Osteocyte (in vitro differentiated cells): ENCODE measurements around the gene NPS. TPM values are rescaled to one million over a fixed set of nuclear protein-coding genes. Genes with fewer than 3 reads are reported as not detected.

Experiments used
- DNase-seq: peaks from one replicate; pipeline ENCODE4 v3.0.0; 2021; ENCODE audit warnings: mixed read lengths; ENCODE audit not compliant: unreplicated experiment; ENCODE audit errors: extremely low spot score
- H3K27ac Mint-ChIP-seq: one replicate; pipeline ENCODE4 v1.8.0; 2021; ENCODE audit warnings: mild to moderate bottlenecking, mixed read lengths; ENCODE audit not compliant: unreplicated experiment
- H3K27me3 Mint-ChIP-seq: one replicate; pipeline ENCODE4 v1.8.0; 2021; ENCODE audit warnings: mixed read lengths; ENCODE audit not compliant: unreplicated experiment
- H3K36me3 Mint-ChIP-seq: one replicate; pipeline ENCODE4 v1.8.0; 2021; ENCODE audit warnings: mixed read lengths; ENCODE audit not compliant: unreplicated experiment
- H3K4me1 Mint-ChIP-seq: one replicate; pipeline ENCODE4 v1.8.0; 2021; ENCODE audit warnings: mixed read lengths; ENCODE audit not compliant: unreplicated experiment
- H3K4me3 Mint-ChIP-seq: one replicate; pipeline ENCODE4 v1.8.0; 2021; ENCODE audit warnings: mild to moderate bottlenecking, moderate library complexity, mixed read lengths; ENCODE audit not compliant: unreplicated experiment
- H3K9me3 Mint-ChIP-seq: one replicate; pipeline ENCODE4 v1.8.0; 2021; ENCODE audit warnings: mixed read lengths; ENCODE audit not compliant: unreplicated experiment
- total RNA-seq: library from RNA; stranded (reverse); gene quantifications from 2 replicates; pipeline ENCODE4 v1.2.1, GENCODE V29; 2021
- TF ChIP-seq, protein P1 (sequence below): fragments of 200-600 bp; sonication (generic); IDR thresholded peaks from 2 replicates; pipeline ENCODE4 v1.5.0; 2021; ENCODE audit warnings: antibody characterized with exemption, mild to moderate bottlenecking, moderate library complexity

The NPS gene
- total RNA-seq, 1 donor from 2014 or later, result not detected

- H3K9me3 Mint-ChIP-seq, result no peaks in the 10 kb centered on the region
- H3K4me1 Mint-ChIP-seq, result peaks cover 15% of the 10 kb centered on the region
- TF ChIP-seq, protein P1, sequence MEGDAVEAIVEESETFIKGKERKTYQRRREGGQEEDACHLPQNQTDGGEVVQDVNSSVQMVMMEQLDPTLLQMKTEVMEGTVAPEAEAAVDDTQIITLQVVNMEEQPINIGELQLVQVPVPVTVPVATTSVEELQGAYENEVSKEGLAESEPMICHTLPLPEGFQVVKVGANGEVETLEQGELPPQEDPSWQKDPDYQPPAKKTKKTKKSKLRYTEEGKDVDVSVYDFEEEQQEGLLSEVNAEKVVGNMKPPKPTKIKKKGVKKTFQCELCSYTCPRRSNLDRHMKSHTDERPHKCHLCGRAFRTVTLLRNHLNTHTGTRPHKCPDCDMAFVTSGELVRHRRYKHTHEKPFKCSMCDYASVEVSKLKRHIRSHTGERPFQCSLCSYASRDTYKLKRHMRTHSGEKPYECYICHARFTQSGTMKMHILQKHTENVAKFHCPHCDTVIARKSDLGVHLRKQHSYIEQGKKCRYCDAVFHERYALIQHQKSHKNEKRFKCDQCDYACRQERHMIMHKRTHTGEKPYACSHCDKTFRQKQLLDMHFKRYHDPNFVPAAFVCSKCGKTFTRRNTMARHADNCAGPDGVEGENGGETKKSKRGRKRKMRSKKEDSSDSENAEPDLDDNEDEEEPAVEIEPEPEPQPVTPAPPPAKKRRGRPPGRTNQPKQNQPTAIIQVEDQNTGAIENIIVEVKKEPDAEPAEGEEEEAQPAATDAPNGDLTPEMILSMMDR, result no peak
- H3K27ac Mint-ChIP-seq, result no peak overlapping the region
- peaks cover 21% of the 10 kb centered on the region for H3K27me3 Mint-ChIP-seq
- H3K4me3 Mint-ChIP-seq, result no peak overlapping the region
- no peak for DNase-seq
- H3K36me3 Mint-ChIP-seq, result no peaks in the 10 kb centered on the region
These were observed 29.8 kb downstream of the NPS start for GRCh38 chr10:127578961-127579305.

DNA sequence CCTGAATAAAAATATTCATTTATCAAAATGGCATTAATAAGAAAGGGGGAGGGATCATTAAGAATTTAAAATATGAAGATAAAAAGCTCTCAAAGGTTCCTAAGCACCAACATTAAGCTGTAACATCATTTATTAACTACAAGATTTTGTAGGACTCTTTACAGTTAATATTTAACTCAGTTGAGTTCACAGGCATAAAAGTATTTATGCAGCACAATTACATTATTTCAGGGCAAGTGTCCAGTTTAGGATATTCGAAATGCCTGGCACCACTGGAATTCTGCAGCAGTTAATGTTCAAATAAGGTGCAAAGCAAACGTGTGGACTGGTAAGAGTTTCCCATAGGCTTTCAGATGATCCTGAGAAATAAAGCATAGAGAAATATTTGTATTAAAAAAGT lies 30.5 kb downstream of the NPS start:
- no peak overlapping the region for H3K4me3 Mint-ChIP-seq
- peaks cover 18% of the 10 kb centered on the region for H3K27me3 Mint-ChIP-seq
- peaks cover 15% of the 10 kb centered on the region for H3K4me1 Mint-ChIP-seq
- no peak overlapping the region for H3K27ac Mint-ChIP-seq
- TF ChIP-seq, protein P1, result no peak
- DNase-seq, result no peak
- H3K9me3 Mint-ChIP-seq, result no peaks in the 10 kb centered on the region
- H3K36me3 Mint-ChIP-seq, result no peaks in the 10 kb centered on the region

DNA sequence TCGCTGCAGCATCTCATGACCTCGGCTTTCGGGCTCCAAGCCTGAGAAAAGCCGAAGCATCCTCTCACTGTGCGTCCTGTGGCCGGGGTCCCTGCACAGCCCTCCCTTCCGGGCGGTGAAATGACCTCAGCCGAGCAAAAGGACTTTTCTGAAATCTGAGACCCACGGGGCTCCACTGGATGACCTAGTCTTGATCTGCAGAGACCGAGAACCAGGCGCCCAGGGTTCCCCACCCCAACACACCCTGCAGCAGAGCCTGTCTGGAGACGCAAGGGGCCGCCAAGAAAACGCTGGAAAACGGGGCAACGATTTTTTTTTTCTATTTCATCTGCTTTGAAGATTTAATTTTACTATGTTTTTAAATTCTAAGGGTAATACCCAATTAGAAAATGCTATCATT lies 31.7 kb downstream of the NPS start:
- TF ChIP-seq, protein P1, result no peak
- Mint-ChIP-seq H3K27me3 (peaks cover 18% of the 10 kb centered on the region), H3K9me3 (no peaks in the 10 kb centered on the region), H3K4me1 (peaks cover 15% of the 10 kb centered on the region), H3K27ac (no peak overlapping the region), H3K4me3 (no peak overlapping the region), H3K36me3 (no peaks in the 10 kb centered on the region)
- no peak for DNase-seq

DNA sequence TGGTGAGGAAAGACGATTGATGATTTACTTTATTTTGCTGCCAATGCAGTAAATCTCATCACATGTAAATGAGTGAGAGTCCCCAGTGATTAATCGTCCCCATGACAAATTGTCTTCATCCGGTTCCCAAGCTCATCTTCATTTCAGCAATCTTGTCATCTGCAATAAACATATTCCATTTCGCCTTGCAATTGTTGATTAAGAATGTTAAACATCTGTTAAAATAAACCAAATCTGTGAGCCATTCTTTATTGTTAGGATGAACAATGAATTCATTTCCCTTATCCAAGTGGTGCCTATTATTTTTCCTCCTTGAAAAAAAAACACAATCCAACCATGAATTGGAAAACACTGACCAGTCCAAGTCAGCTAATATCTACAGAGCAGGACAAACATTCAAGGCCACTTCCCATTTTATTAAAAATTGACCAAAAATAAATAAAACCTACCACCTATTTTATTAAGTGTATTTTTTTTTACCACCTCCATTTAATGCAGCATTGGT lies 36.5 kb downstream of the NPS start:
- no peak overlapping the region for H3K4me3 Mint-ChIP-seq
- no peaks in the 10 kb centered on the region for H3K4me1 Mint-ChIP-seq
- no peaks in the 10 kb centered on the region for H3K36me3 Mint-ChIP-seq
- H3K27ac Mint-ChIP-seq, result no peak overlapping the region
- DNase-seq, result no peak
- H3K9me3 Mint-ChIP-seq, result no peaks in the 10 kb centered on the region
- H3K27me3 Mint-ChIP-seq, result peaks cover 14% of the 10 kb centered on the region
- TF ChIP-seq, protein P1, result no peak

GRCh38 chr10:127587668-127588365 lies 38.7 kb downstream of the NPS start:
- H3K9me3 Mint-ChIP-seq, result no peaks in the 10 kb centered on the region
- H3K27ac Mint-ChIP-seq, result no peak overlapping the region
- TF ChIP-seq, protein P1, result no peak
- no peak for DNase-seq
- H3K27me3 Mint-ChIP-seq, result peaks cover 18% of the 10 kb centered on the region
- H3K4me1 Mint-ChIP-seq, result no peaks in the 10 kb centered on the region
- no peaks in the 10 kb centered on the region for H3K36me3 Mint-ChIP-seq
- H3K4me3 Mint-ChIP-seq, result no peak overlapping the region
